Heart right ventricle (tissue), 16 donors: Measurements from ENCODE around the gene PICK1. TPM values are rescaled to one million over a fixed set of nuclear protein-coding genes. Genes with fewer than 3 reads are reported as not detected.
A peak's percentile ranks its signal among the peaks of the same experiment; 100 is the strongest.

Experiments used
- ATAC-seq, 8 donors: fragments of 200-7000 bp; cut with Tn5 transposase; one replicate each; pipeline ENCODE4 v1.9.1; 2020; ENCODE audit warnings: mild to moderate bottlenecking in 8 of 8, moderate library complexity in 8 of 8, moderate number of reproducible peaks in 1 of 8
- DNase-seq, 2 donors: peaks; one replicate each; pipeline ENCODE4 v3.0.0-alpha.2; 2020
- H3K27ac ChIP-seq, 10 donors: fragments of 200-600 bp; sonication (generic) in 2 of 10; one replicate each; pipeline versions ENCODE4 v1.5.0 to v1.8.0; 2020 to 2022; ENCODE audit warnings: mild to moderate bottlenecking in 3 of 10
- H3K27me3 ChIP-seq, 7 donors: fragments of 200-600 bp; one replicate each; pipeline ENCODE4 v1.8.0; 2021 to 2022; ENCODE audit warnings: mild to moderate bottlenecking in 2 of 7
- H3K36me3 ChIP-seq, 9 donors: fragments of 200-600 bp; sonication (generic) in 1 of 9; one replicate each; pipeline versions ENCODE4 v1.5.0 to v1.8.0; 2020 to 2022; ENCODE audit warnings: mild to moderate bottlenecking in 2 of 9
- H3K4me1 ChIP-seq, 9 donors: fragments of 200-600 bp; sonication (generic) in 1 of 9; one replicate each; pipeline versions ENCODE4 v1.5.0 to v1.8.0; 2020 to 2022; ENCODE audit warnings: mild to moderate bottlenecking in 4 of 9
- H3K4me3 ChIP-seq, 10 donors: fragments of 200-600 bp; sonication (generic) in 2 of 10; one replicate each; pipeline versions ENCODE4 v1.5.0 to v1.8.0; 2020 to 2022; ENCODE audit warnings: mild to moderate bottlenecking in 7 of 10, moderate library complexity in 2 of 10
- H3K9me3 ChIP-seq, 11 donors: fragments of 200-600 bp in 10 of 11; sonication (generic) in 2 of 11; one replicate each; pipeline versions ENCODE4 v1.5.0 to v1.8.0; 2013 to 2022; ENCODE audit warnings: mild to moderate bottlenecking in 2 of 11, control low read depth in 1 of 11, moderate library complexity in 1 of 11
- CTCF ChIP-seq, 9 donors: fragments of 200-600 bp; sonication (generic) in 2 of 9; IDR thresholded peaks; one replicate each; pipeline versions ENCODE4 v1.5.0 to v1.8.0; 2021 to 2022; ENCODE audit warnings: antibody characterized with exemption in 9 of 9, mild to moderate bottlenecking in 5 of 9, moderate library complexity in 1 of 9
- WGBS, 2 donors: extraction: QIAGEN DNeasy Blood & Tissue Kit; methylation state at CpG; one replicate each; pipeline ENCODE4 v1.1.7; 2013; ENCODE audit warnings: inconsistent platforms in 1 of 2; 5-methylcytosine and 5-hydroxymethylcytosine counted together
- intact Hi-C, 10 donors: fragments of 100-400 bp; cut with DNase I; formaldehyde crosslinking; loops; one replicate each; pipeline versions ENCODE4 v1.11.1 to v1.14.2; 2022
- polyA plus RNA-seq, 2 donors: library from polyadenylated mRNA; stranded (reverse); fragments of 200-250 nt; gene quantifications; one replicate each; pipeline ENCODE4 v1.2.3, GENCODE V29; 2013
- total RNA-seq, 10 donors: library from RNA; stranded (reverse); fragmentation: NEBNext Ultra II Directional in 3 of 10; extraction: Animal tissue kit (Norgen Biotek cat#: 25700) in 3 of 10; gene quantifications; one replicate each; pipeline versions ENCODE4 v1.2.1 to v1.2.4, GENCODE V29; 2021 to 2023
- donor health status: Arrhythmogenic right ventricular cardiomyopathy.
- donor health status: ischemic (EF 13 %, LVEDD 7.1; RV severe dilation, severe dysfunction).
- donor health status: healthy with polysubstance abuse.
- donor health status: DM: no; HTN: yes; CAD: no.
- donor health status: DM: no; HTN: no; CAD: no.
- donor health status: ischemic (EF 25% LVEDD 6.9; RV normal size, moderate dysfunction).
- donor health status: ischemic (EF 25% LVEDD 5.7; RV mildly dilated, moderate dysfunction).
- donor health status: healthy.
- donor health status: DM: yes; HTN: yes; CAD: no.
- donor health status: Ischemic cardiomyopathy.
- donor health status: ischemic (EF 35%, LVEDD 5.7; RV mildly dilated, moderate dysfunction).
- donor health status: nonischemic (EF 11% LVEDD 7.7; RV severe dilation, severe dysfunction).
- donor health status: DM: yes; HTN: yes; CAD: no.
- donor health status: PGD.
- donor health status: ischemic (EF 29% LVEDD 5.4; RV normal size, mild dysfunction).
- donor health status: nonischemic (EF 23%, LVEDD 6.1; RV moderate dilation, normal function).

PICK1 gene
- total and polyA plus RNA-seq, 12 donors = 17.4 to 32.9 (median 23.2) TPM

GRCh38 chr22:38086942-38087341, 29.7 kb downstream of the PICK1 start:
- intact Hi-C loops = no loop called here
- DNase-seq = no peak
- no peak overlapping the region for H3K4me3 ChIP-seq
- no peaks in the 10 kb centered on the region for H3K9me3 ChIP-seq
- 90 to 94% methylated on average over 13 of the region's 13 CpGs for WGBS, 2 donors
- no peak overlapping the region for H3K27ac ChIP-seq
- no peak for ATAC-seq
- H3K4me1 ChIP-seq = peaks cover 1 to 18% (median 15%) of the 10 kb centered on the region in 9 donors
- peaks cover 0 to 47% (median 28%) of the 10 kb centered on the region in 7 donors for H3K27me3 ChIP-seq
- no peak for TF ChIP-seq CTCF (IDR thresholded peaks at IDR 0.05)
- H3K36me3 ChIP-seq = no peaks in the 10 kb centered on the region

GRCh38 chr22:38087855-38088254, 30.7 kb downstream of the PICK1 start:
- H3K36me3 ChIP-seq = no peaks in the 10 kb centered on the region
- no peak overlapping the region for H3K4me3 ChIP-seq
- 95% methylated on average over 12 of the region's 12 CpGs for WGBS, 2 donors
- no peak overlapping the region for H3K27ac ChIP-seq
- no peak for DNase-seq
- intact Hi-C loops = no loop called here
- no peak for TF ChIP-seq CTCF (IDR thresholded peaks at IDR 0.05)
- H3K9me3 ChIP-seq = no peaks in the 10 kb centered on the region
- H3K4me1 ChIP-seq = peaks cover 0 to 9% (median 7%) of the 10 kb centered on the region in 9 donors
- peaks cover 0 to 38% (median 18%) of the 10 kb centered on the region in 7 donors for H3K27me3 ChIP-seq
- no peak for ATAC-seq

DNA sequence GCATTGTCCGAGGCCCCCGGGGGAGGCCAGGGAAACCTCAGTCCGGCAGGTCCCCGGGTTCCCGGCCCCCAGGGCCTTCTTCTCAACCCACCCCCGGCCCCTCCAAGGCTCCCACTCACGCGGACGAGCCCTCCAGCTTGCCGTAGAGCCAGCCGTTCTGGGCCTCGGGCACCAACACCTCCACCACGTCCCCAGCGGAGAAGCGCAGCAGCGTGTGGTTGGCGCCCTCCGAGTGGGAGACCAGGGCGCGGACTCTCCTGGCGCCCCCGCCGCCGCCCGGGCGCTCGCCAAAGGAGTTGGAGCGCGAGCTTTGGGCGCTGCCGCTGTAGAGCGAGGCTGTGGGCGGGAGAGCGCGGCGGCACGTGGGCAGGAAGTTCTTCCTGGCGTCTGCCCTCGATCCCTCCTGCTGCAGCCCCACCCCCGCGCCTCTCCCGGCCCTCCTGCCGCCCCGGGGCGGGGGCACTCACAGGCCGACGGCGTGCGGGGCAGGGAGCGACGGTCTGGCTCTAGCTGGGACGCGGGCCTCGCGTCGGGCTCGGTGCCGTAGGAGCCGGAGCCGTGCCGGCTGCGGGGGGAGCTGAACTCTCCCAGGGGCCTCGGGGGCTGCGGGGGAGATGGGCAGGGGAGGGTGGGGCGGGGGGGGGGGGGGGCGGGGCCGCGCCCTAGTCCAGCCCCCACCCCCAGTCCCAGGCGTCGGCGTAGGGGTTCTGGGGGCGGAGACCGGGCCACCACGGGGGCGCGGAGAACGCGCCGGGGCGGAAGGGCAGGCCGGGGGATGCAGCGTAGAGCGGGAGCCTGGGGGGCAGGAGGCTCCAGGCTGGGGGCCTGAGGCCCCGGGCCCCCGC, 31.6 kb downstream of the PICK1 start:
- Histone ChIP-seq H3K27ac (no peak overlapping the region), H3K4me3 (peak overlapping the region in 9 of 10 donors; percentile 19 to 41 (median 34)), H3K27me3 (peaks cover 0 to 28% (median 17%) of the 10 kb centered on the region in 7 donors), H3K36me3 (no peaks in the 10 kb centered on the region), H3K9me3 (no peaks in the 10 kb centered on the region), H3K4me1 (peaks cover 0 to 8% (median 7%) of the 10 kb centered on the region in 9 donors)
- no peak for DNase-seq
- ATAC-seq = peak in 7 of 8 donors; percentile 9 to 55 (median 21)
- WGBS, 2 donors = 17 to 29% methylated on average over 59 to 84 of the region's 85 CpGs
- no peak for TF ChIP-seq CTCF (IDR thresholded peaks at IDR 0.05)
- intact Hi-C loops = no loop called here

GRCh38 chr22:38089474-38089851, 32.3 kb downstream of the PICK1 start:
- H3K27me3 ChIP-seq = peaks cover 0 to 22% (median 17%) of the 10 kb centered on the region in 7 donors
- ATAC-seq = peak in 1 of 8 donors; percentile 41
- intact Hi-C loops = no loop called here
- H3K9me3 ChIP-seq = no peaks in the 10 kb centered on the region
- H3K36me3 ChIP-seq = no peaks in the 10 kb centered on the region
- no peak overlapping the region for H3K4me3 ChIP-seq
- H3K27ac ChIP-seq = no peak overlapping the region
- peaks cover 0 to 8% (median 7%) of the 10 kb centered on the region in 9 donors for H3K4me1 ChIP-seq
- no peak for DNase-seq
- WGBS, 2 donors = 20 to 27% methylated on average over 25 to 34 of the region's 34 CpGs
- no peak for TF ChIP-seq CTCF (IDR thresholded peaks at IDR 0.05)
